Midbrain (tissue), 1 donor: Measurements from ENCODE around the gene ITIH4.

Experiments
- DNase-seq: peaks from one replicate; lab custom pipeline; 2025; lab: John Stamatoyannopoulos, UW

Gene ITIH4

GRCh38 chr3:52848617-52849016 lies 18.1 kb upstream of the ITIH4 start:
- no peak for DNase-seq

- no peak for DNase-seq
These were observed 17.3 kb upstream of the ITIH4 start for GRCh38 chr3:52847726-52848125.

- no peak for DNase-seq
These were observed 16.8 kb upstream of the ITIH4 start for GRCh38 chr3:52847241-52847640.

- no peak for DNase-seq
These were observed 16.0 kb upstream of the ITIH4 start for GRCh38 chr3:52846432-52846965.

GRCh38 chr3:52845691-52846431 lies 15.4 kb upstream of the ITIH4 start:
- no peak for DNase-seq

- peak; percentile 48 for DNase-seq
These were observed 14.7 kb upstream of the ITIH4 start for GRCh38 chr3:52845157-52845556.

- DNase-seq: no peak
These were observed 14.0 kb upstream of the ITIH4 start for GRCh38 chr3:52844290-52844975.

- no peak for DNase-seq
These were observed 13.4 kb upstream of the ITIH4 start for GRCh38 chr3:52843881-52844280.

GRCh38 chr3:52843108-52843865 lies 12.8 kb upstream of the ITIH4 start:
- no peak for DNase-seq

- no peak for DNase-seq
These were observed 12.0 kb upstream of the ITIH4 start for GRCh38 chr3:52842424-52842823.

GRCh38 chr3:52841981-52842340 lies 11.5 kb upstream of the ITIH4 start:
- DNase-seq: no peak

GRCh38 chr3:52841211-52841980 lies 10.9 kb upstream of the ITIH4 start:
- no peak for DNase-seq

- DNase-seq: no peak
These were observed 9.5 kb upstream of the ITIH4 start for GRCh38 chr3:52839892-52840545.

- DNase-seq: no peak
These were observed 8.8 kb upstream of the ITIH4 start for GRCh38 chr3:52839268-52839575.

- DNase-seq: no peak
These were observed 8.2 kb upstream of the ITIH4 start for GRCh38 chr3:52838561-52839267.

GRCh38 chr3:52836986-52837385 lies 6.5 kb upstream of the ITIH4 start:
- DNase-seq: no peak

GRCh38 chr3:52836471-52836845 lies 6.0 kb upstream of the ITIH4 start:
- no peak for DNase-seq

GRCh38 chr3:52835766-52836470 lies 5.4 kb upstream of the ITIH4 start:
- DNase-seq: no peak

- no peak for DNase-seq
These were observed 4.5 kb upstream of the ITIH4 start, which contains the start of gene MUSTN1 for GRCh38 chr3:52834871-52835501. Gene MUSTN1 (minus strand): TSS chr3:52835019. CDS start chr3:52834948, 71 bp downstream.

- DNase-seq: no peak
These were observed 2.7 kb upstream of the ITIH4 start for GRCh38 chr3:52833202-52833601.
